ENCODE measurements around the gene AP1G1. TPM values are rescaled to one million over a fixed set of nuclear protein-coding genes. Genes with fewer than 3 reads are reported as not detected.
A peak's percentile ranks its signal among the peaks of the same experiment; 100 is the strongest.

AP1G1 gene
- total and polyA plus RNA-seq, 10 of the 15 experiments (the other 5 are each of a cell fraction or from before 2014, with no cell fraction given): 5.9 to 83.7 (median 47.8) TPM

DNA sequence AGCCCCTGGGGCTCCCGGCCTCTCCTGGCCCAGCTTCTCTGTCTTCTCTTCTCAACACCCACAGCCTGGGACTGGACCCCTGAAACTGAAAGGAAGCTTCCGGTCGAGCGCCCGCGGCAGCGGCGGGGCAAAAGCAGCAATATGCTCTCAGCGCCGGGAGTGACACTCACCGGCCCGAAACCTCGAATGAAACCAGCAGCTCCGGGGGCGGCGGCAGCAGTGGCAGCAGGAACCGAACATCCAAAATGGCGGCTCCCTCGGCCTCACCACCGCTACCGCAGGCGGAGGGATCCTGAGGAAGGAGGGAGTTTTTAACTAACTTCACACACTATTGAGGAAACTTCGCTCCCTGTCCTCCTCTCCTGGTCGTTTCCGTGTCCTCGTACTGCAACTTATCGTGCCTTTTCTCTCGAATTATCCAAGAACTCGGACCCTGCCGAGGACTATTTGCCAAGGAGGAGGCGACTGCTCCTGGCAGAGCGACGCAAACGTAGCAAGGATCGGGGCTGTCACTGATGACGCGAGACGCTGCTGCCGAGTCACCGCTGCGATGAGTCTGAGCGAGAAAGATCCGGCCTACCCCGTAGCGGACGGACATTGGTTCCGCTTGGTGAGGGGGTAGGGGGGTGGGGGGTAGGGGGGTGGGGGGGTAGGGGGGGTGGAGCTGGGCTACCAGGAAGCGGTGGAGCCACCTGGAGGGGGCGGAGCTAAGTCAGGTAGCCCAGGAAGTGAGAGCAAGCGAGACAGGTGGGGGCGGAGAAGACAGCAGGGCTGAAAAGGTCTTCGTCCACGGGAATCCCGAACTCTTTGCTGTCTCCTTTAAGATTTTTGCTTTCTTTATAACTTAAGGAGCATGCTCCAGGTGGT lies at the start of gene AP1G1 (continued):
- TF ChIP-seq MYC (IDR thresholded peaks at IDR 0.05; ENCODE audit: insufficient read depth, insufficient read length, insufficient replicate concordance, low read length, severe bottlenecking) (no peak), TAF1 (IDR thresholded peaks at IDR 0.05; ENCODE audit: borderline replicate concordance, low read depth, low read length) (peak; percentile 99), DPF2 (IDR thresholded peaks at IDR 0.05) (peak; percentile 86), PAX8 (IDR thresholded peaks at IDR 0.05) (peak; percentile 88), ZNF622 (IDR thresholded peaks at IDR 0.05) (no peak), EGR1 (IDR thresholded peaks at IDR 0.05; ENCODE audit: borderline replicate concordance in 1 of 2, low read depth in 2 of 2, low read length in 2 of 2) (peak; percentile 59 to 89), FOS (IDR thresholded peaks at IDR 0.05; ENCODE audit: borderline replicate concordance, extremely low read depth, insufficient read length) (no peak)
- TF ChIP-seq, protein P1, sequence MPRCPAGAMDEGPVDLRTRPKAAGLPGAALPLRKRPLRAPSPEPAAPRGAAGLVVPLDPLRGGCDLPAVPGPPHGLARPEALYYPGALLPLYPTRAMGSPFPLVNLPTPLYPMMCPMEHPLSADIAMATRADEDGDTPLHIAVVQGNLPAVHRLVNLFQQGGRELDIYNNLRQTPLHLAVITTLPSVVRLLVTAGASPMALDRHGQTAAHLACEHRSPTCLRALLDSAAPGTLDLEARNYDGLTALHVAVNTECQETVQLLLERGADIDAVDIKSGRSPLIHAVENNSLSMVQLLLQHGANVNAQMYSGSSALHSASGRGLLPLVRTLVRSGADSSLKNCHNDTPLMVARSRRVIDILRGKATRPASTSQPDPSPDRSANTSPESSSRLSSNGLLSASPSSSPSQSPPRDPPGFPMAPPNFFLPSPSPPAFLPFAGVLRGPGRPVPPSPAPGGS (IDR thresholded peaks at IDR 0.05; ENCODE audit: borderline replicate concordance, insufficient read depth, low read depth, low read length, poor library complexity, severe bottlenecking): no peak
- TF ChIP-seq, protein P2, sequence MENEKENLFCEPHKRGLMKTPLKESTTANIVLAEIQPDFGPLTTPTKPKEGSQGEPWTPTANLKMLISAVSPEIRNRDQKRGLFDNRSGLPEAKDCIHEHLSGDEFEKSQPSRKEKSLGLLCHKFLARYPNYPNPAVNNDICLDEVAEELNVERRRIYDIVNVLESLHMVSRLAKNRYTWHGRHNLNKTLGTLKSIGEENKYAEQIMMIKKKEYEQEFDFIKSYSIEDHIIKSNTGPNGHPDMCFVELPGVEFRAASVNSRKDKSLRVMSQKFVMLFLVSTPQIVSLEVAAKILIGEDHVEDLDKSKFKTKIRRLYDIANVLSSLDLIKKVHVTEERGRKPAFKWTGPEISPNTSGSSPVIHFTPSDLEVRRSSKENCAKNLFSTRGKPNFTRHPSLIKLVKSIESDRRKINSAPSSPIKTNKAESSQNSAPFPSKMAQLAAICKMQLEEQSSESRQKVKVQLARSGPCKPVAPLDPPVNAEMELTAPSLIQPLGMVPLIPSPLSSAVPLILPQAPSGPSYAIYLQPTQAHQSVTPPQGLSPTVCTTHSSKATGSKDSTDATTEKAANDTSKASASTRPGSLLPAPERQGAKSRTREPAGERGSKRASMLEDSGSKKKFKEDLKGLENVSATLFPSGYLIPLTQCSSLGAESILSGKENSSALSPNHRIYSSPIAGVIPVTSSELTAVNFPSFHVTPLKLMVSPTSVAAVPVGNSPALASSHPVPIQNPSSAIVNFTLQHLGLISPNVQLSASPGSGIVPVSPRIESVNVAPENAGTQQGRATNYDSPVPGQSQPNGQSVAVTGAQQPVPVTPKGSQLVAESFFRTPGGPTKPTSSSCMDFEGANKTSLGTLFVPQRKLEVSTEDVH (IDR thresholded peaks at IDR 0.05; ENCODE audit: low read depth, partially characterized antibody): peak; percentile 89
- TF ChIP-seq, protein P3, sequence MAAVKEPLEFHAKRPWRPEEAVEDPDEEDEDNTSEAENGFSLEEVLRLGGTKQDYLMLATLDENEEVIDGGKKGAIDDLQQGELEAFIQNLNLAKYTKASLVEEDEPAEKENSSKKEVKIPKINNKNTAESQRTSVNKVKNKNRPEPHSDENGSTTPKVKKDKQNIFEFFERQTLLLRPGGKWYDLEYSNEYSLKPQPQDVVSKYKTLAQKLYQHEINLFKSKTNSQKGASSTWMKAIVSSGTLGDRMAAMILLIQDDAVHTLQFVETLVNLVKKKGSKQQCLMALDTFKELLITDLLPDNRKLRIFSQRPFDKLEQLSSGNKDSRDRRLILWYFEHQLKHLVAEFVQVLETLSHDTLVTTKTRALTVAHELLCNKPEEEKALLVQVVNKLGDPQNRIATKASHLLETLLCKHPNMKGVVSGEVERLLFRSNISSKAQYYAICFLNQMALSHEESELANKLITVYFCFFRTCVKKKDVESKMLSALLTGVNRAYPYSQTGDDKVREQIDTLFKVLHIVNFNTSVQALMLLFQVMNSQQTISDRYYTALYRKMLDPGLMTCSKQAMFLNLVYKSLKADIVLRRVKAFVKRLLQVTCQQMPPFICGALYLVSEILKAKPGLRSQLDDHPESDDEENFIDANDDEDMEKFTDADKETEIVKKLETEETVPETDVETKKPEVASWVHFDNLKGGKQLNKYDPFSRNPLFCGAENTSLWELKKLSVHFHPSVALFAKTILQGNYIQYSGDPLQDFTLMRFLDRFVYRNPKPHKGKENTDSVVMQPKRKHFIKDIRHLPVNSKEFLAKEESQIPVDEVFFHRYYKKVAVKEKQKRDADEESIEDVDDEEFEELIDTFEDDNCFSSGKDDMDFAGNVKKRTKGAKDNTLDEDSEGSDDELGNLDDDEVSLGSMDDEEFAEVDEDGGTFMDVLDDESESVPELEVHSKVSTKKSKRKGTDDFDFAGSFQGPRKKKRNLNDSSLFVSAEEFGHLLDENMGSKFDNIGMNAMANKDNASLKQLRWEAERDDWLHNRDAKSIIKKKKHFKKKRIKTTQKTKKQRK (IDR thresholded peaks at IDR 0.05; ENCODE audit: low read depth, low read length): no peak
- TF ChIP-seq, protein P4, sequence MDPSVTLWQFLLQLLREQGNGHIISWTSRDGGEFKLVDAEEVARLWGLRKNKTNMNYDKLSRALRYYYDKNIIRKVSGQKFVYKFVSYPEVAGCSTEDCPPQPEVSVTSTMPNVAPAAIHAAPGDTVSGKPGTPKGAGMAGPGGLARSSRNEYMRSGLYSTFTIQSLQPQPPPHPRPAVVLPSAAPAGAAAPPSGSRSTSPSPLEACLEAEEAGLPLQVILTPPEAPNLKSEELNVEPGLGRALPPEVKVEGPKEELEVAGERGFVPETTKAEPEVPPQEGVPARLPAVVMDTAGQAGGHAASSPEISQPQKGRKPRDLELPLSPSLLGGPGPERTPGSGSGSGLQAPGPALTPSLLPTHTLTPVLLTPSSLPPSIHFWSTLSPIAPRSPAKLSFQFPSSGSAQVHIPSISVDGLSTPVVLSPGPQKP (IDR thresholded peaks at IDR 0.05; ENCODE audit: low read depth, low read length): 0 out of 2 replicates have a peak, but pooled peaks have one; percentile 20
